GM19455 (cell line): Measurements from ENCODE around the gene NCOA7.
A peak's percentile ranks its signal among the peaks of the same experiment; 100 is the strongest.
"Not testable (repeated sequence)": the region's sequence is repeated elsewhere in the genome, so short reads cannot be mapped to it uniquely, and the experiment has no call there.

Experiments used
- ATAC-seq: cut with Tn5 transposase; IDR thresholded peaks from one replicate; pipeline ENCODE4 v1.9.1; 2021; ENCODE audit not compliant: unreplicated experiment

Gene NCOA7

GRCh38 chr6:125791820-125792165 is 1.0 kb downstream of the NCOA7 start:
- ATAC-seq, result no peak

- ATAC-seq, result no peak
Measured at GRCh38 chr6:125792172-125792571, 1.4 kb downstream of the NCOA7 start.

- ATAC-seq, result no peak
Measured at GRCh38 chr6:125792680-125793079, 1.9 kb downstream of the NCOA7 start.

GRCh38 chr6:125793280-125793679 is 2.5 kb downstream of the NCOA7 start:
- ATAC-seq, result no peak

- no peak for ATAC-seq
Measured at GRCh38 chr6:125793863-125794262, 3.1 kb downstream of the NCOA7 start.

- no peak for ATAC-seq
Measured at GRCh38 chr6:125794342-125795137, 3.8 kb downstream of the NCOA7 start.

GRCh38 chr6:125795301-125795700 is 4.5 kb downstream of the NCOA7 start:
- no peak for ATAC-seq

GRCh38 chr6:125797120-125797885 is 6.5 kb downstream of the NCOA7 start:
- no peak for ATAC-seq

- no peak for ATAC-seq
Measured at GRCh38 chr6:125797886-125798444, 7.2 kb downstream of the NCOA7 start.

GRCh38 chr6:125798734-125799508 is 8.2 kb downstream of the NCOA7 start:
- ATAC-seq, result peak; percentile 88

- no peak for ATAC-seq
Measured at GRCh38 chr6:125802383-125802782, 11.6 kb downstream of the NCOA7 start.

GRCh38 chr6:125802943-125803377 is 12.2 kb downstream of the NCOA7 start:
- no peak for ATAC-seq

- ATAC-seq, result peak; percentile 34
Measured at GRCh38 chr6:125804264-125804663, 13.5 kb downstream of the NCOA7 start.

- ATAC-seq, result not testable (repeated sequence)
Measured at GRCh38 chr6:125804866-125805425, 14.2 kb downstream of the NCOA7 start.

GRCh38 chr6:125806813-125807212 is 16.1 kb downstream of the NCOA7 start:
- no peak for ATAC-seq

GRCh38 chr6:125807293-125807692 is 16.5 kb downstream of the NCOA7 start:
- peak; percentile 35 for ATAC-seq

GRCh38 chr6:125808060-125808459 is 17.3 kb downstream of the NCOA7 start:
- ATAC-seq, result no peak

- no peak for ATAC-seq
Measured at GRCh38 chr6:125808591-125808990, 17.8 kb downstream of the NCOA7 start.

- ATAC-seq, result no peak
Measured at GRCh38 chr6:125809570-125810170, 18.9 kb downstream of the NCOA7 start.

GRCh38 chr6:125810445-125810844 is 19.7 kb downstream of the NCOA7 start:
- ATAC-seq, result no peak
